PC-9 (cell line): Measurements from ENCODE around the gene UNC13B. TPM values are rescaled to one million over a fixed set of nuclear protein-coding genes. Genes with fewer than 3 reads are reported as not detected.

ENCODE experiments used
- BruUV-seq: library from RNA; stranded (reverse); fragments of 400-500 nt; replicated peaks from 2 replicates; lab custom pipeline; 2021; lab: Mats Ljungman, UMichigan
- CTCF ChIA-PET: fragments of 300-600 bp; sonication (Branson Sonifier 250); formaldehyde crosslinking; loops from one replicate; lab custom pipeline; 2022; ENCODE audit warnings: antibody characterized with exemption; lab: Charles Lee
- POLR2A ChIA-PET: fragments of 300-600 bp; sonication (Branson Sonifier 250); formaldehyde crosslinking; loops from one replicate; lab custom pipeline; 2022; ENCODE audit warnings: antibody characterized with exemption; ENCODE audit not compliant: unreplicated experiment; lab: Charles Lee
- DNase-seq, 2 experiments: peaks; one replicate each; pipeline versions ENCODE4 v3.0.0 to v3.0.0-alpha.2; 2015 to 2022; ENCODE audit warnings: mixed read lengths in 1 of 2
- H2AFZ ChIP-seq: fragments of 200-600 bp; sonication (generic); 2 replicates; pipeline ENCODE4 v1.8.1; 2017; ENCODE audit warnings: antibody characterized with exemption
- H3F3A ChIP-seq: fragments of 200-600 bp; sonication (generic); 2 replicates; pipeline ENCODE4 v1.8.1; 2017; ENCODE audit warnings: antibody characterized with exemption, mild to moderate bottlenecking, low read depth; ENCODE audit not compliant: insufficient read depth
- H3K27ac ChIP-seq: fragments of 200-600 bp; sonication (generic); 2 replicates; pipeline ENCODE4 v1.6.1; 2016; ENCODE audit warnings: mixed run types
- H3K27me3 ChIP-seq: fragments of 200-600 bp; sonication (generic); 2 replicates; pipeline ENCODE4 v1.6.1; 2016; ENCODE audit warnings: low read depth, mixed run types; ENCODE audit not compliant: insufficient read depth
- H3K36me3 ChIP-seq: fragments of 200-600 bp; sonication (generic); 2 replicates; pipeline ENCODE4 v1.6.1; 2016; ENCODE audit warnings: low read depth, mixed run types
- H3K4me1 ChIP-seq: fragments of 200-600 bp; sonication (generic); replicated peaks from 2 replicates; pipeline ENCODE4 v1.6.1; 2016; ENCODE audit warnings: mixed run types; ENCODE audit not compliant: insufficient read depth
- H3K4me2 ChIP-seq: fragments of 200-600 bp; sonication (generic); 2 replicates; pipeline ENCODE4 v1.6.1; 2017; ENCODE audit warnings: mixed run types
- H3K4me3 ChIP-seq: fragments of 200-600 bp; sonication (generic); 2 replicates; pipeline ENCODE4 v1.6.1; 2016; ENCODE audit warnings: mixed run types
- H3K79me2 ChIP-seq: fragments of 200-600 bp; sonication (generic); 2 replicates; pipeline ENCODE4 v1.6.1; 2017; ENCODE audit warnings: low read depth, mixed run types
- H3K9me2 ChIP-seq: fragments of 200-600 bp; sonication (generic); 2 replicates; pipeline ENCODE4 v1.8.1; 2017; ENCODE audit warnings: mild to moderate bottlenecking; ENCODE audit not compliant: insufficient read depth
- H3K9me3 ChIP-seq: fragments of 200-600 bp; sonication (generic); 2 replicates; pipeline ENCODE4 v1.8.1; 2016; ENCODE audit warnings: low read depth; ENCODE audit not compliant: insufficient read depth
- H4K20me1 ChIP-seq: fragments of 200-600 bp; sonication (generic); 2 replicates; pipeline ENCODE4 v1.8.1; 2017; ENCODE audit not compliant: insufficient read depth
- EZH2 ChIP-seq: fragments of 200-600 bp; sonication (generic); IDR thresholded peaks from 2 replicates; pipeline ENCODE4 v1.8.0; 2017; ENCODE audit warnings: antibody characterized with exemption, low read depth
- intact Hi-C: fragments of 100-400 bp; cut with micrococcal nuclease; formaldehyde crosslinking; loops from one replicate; pipeline ENCODE4 v1.10.0; 2022; ENCODE audit not compliant: unreplicated experiment
- total RNA-seq: library from RNA; stranded (reverse); gene quantifications from 2 replicates; pipeline ENCODE4 v1.2.3, GENCODE V29; 2021
- TF ChIP-seq, protein P1 (sequence below): fragments of 200-600 bp; sonication (generic); conservative IDR thresholded peaks from 2 replicates; pipeline ENCODE4 v1.6.1; 2017; ENCODE audit warnings: mixed run types, antibody characterized with exemption, mild to moderate bottlenecking, moderate library complexity

Gene UNC13B
- total RNA-seq, 1 experiment from 2014 or later: not detected

DNA sequence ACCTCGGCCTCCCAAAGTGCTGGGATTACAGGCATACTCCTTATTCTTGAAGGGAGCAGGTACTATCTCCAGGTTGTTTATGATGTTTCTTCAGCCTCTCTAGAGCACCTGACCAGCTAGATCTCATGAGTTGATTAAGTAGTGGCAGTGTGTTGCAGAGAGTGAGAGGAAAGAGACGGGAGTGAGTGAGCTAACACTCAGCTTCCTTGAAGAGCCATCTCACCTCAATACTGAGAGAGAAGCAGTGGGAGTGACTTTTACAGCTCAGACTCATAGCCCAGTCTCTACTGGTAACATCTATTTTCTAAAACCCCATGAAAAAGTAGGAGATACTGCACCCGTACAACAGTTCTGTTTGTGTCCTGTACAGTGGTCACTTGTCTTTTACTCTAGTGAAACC, 284.2 kb downstream of the UNC13B start:
- ChIA-PET CTCF (no interaction called here), POLR2A (no interaction called here)
- Histone ChIP-seq H3K4me3 (no peak overlapping the region), H2AFZ (no peak overlapping the region), H3K4me1 (no peaks in the 10 kb centered on the region), H3K9me3 (no peaks in the 10 kb centered on the region), H3K27me3 (peaks cover 23% of the 10 kb centered on the region), H3K9me2 (no peaks in the 10 kb centered on the region), H3K4me2 (no peak overlapping the region), H3K36me3 (no peaks in the 10 kb centered on the region), H3K79me2 (no peaks in the 10 kb centered on the region), H4K20me1 (no peaks in the 10 kb centered on the region), H3F3A (no peaks in the 10 kb centered on the region), H3K27ac (no peak overlapping the region)
- BruUV-seq: no TSS peak
- no peak for DNase-seq
- TF ChIP-seq, protein P1, sequence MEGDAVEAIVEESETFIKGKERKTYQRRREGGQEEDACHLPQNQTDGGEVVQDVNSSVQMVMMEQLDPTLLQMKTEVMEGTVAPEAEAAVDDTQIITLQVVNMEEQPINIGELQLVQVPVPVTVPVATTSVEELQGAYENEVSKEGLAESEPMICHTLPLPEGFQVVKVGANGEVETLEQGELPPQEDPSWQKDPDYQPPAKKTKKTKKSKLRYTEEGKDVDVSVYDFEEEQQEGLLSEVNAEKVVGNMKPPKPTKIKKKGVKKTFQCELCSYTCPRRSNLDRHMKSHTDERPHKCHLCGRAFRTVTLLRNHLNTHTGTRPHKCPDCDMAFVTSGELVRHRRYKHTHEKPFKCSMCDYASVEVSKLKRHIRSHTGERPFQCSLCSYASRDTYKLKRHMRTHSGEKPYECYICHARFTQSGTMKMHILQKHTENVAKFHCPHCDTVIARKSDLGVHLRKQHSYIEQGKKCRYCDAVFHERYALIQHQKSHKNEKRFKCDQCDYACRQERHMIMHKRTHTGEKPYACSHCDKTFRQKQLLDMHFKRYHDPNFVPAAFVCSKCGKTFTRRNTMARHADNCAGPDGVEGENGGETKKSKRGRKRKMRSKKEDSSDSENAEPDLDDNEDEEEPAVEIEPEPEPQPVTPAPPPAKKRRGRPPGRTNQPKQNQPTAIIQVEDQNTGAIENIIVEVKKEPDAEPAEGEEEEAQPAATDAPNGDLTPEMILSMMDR: no peak
- TF ChIP-seq EZH2: no peak
- intact Hi-C loops: no loop called here

DNA sequence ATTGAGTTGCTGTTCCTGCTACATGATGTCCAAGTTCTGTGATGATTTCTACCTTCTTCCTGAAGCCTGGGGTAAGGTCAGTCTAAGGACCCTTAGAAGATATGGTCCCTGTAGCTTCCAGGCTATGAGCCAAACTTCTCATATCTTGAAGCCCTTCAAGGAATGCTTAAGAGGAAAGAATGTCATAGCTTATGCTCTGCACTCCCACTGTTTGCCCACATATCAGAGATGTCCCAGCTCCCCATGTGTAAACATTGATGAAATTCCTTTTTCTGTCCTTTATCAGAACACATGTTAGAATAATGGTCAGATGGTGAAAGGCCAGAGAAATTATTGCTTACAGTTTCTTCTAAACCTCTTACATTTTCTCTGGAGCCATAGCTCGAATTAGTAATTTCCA, 286.7 kb downstream of the UNC13B start:
- DNase-seq: no peak
- Histone ChIP-seq H3K9me3 (no peaks in the 10 kb centered on the region), H3K27me3 (peaks cover 23% of the 10 kb centered on the region), H3K4me3 (no peak overlapping the region), H3K9me2 (no peaks in the 10 kb centered on the region), H3K4me2 (no peak overlapping the region), H3K36me3 (no peaks in the 10 kb centered on the region), H3F3A (no peaks in the 10 kb centered on the region), H3K79me2 (no peaks in the 10 kb centered on the region), H3K4me1 (no peaks in the 10 kb centered on the region), H2AFZ (no peak overlapping the region), H3K27ac (no peak overlapping the region), H4K20me1 (no peaks in the 10 kb centered on the region)
- TF ChIP-seq, protein P1: no peak
- no peak for TF ChIP-seq EZH2
- ChIA-PET CTCF (no interaction called here), POLR2A (no interaction called here)
- BruUV-seq: no TSS peak
- intact Hi-C loops: no loop called here

DNA sequence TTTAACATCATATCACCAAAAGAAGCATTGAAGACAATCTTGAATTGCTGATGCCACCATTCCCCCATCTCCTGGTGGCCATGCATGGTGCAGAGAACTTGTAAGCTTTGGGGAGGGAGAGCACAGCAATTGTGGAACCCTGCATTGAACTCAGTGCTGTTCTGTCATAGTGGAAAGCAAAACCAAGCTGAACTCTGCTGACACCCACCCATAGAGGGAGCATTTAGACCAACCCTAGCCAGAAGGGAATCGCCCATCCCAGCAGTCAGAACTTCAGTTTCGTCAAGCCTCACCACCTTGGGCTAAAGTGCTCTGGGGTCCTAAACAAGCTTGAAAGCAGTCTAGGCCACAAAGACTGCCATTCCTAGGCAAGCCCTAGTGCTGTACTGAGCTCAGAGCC, 290.7 kb downstream of the UNC13B start:
- no peak for TF ChIP-seq EZH2
- TF ChIP-seq, protein P1: no peak
- Histone ChIP-seq H3K4me3 (no peak overlapping the region), H3K36me3 (no peaks in the 10 kb centered on the region), H3K4me2 (no peak overlapping the region), H3K27me3 (peaks cover 23% of the 10 kb centered on the region), H3F3A (no peaks in the 10 kb centered on the region), H3K9me2 (no peaks in the 10 kb centered on the region), H3K9me3 (no peaks in the 10 kb centered on the region; the same call in 1 of the 2 replicates), H3K4me1 (no peaks in the 10 kb centered on the region), H3K79me2 (no peaks in the 10 kb centered on the region), H2AFZ (no peak overlapping the region), H3K27ac (no peak overlapping the region), H4K20me1 (no peaks in the 10 kb centered on the region)
- BruUV-seq: no TSS peak
- intact Hi-C loops: no loop called here
- DNase-seq: no peak
- ChIA-PET CTCF (no interaction called here), POLR2A (interaction anchor here (0.8 kb wide), 1 partner anchor 336 kb away, joined by 15 read pairs; no protein-coding TSS in a partner anchor)
